Activated T-cell treated with anti-CD3 and anti-CD28 coated beads, Interleukin-2, amount 50 U/mL, for 24 hours (primary cell): ENCODE measurements around the gene TRAPPC5.

ENCODE experiments used
- DNase-seq: peaks from one replicate; pipeline ENCODE4 v3.0.0-alpha.2; 2020
- H3K27ac Mint-ChIP-seq: 2 replicates; pipeline ENCODE4 v1.8.0; 2020; ENCODE audit warnings: mild to moderate bottlenecking, mixed read lengths
- H3K27me3 Mint-ChIP-seq: 2 replicates; pipeline ENCODE4 v1.8.0; 2020; ENCODE audit warnings: mixed read lengths
- H3K36me3 Mint-ChIP-seq: 2 replicates; pipeline ENCODE4 v1.8.0; 2020; ENCODE audit warnings: low read depth, mixed read lengths
- H3K4me1 Mint-ChIP-seq: 2 replicates; pipeline ENCODE4 v1.8.0; 2020; ENCODE audit warnings: low read depth, mixed read lengths
- H3K4me3 Mint-ChIP-seq: 2 replicates; pipeline ENCODE4 v1.8.0; 2020; ENCODE audit warnings: mild to moderate bottlenecking, moderate library complexity, mixed read lengths
- H3K9me3 Mint-ChIP-seq: 2 replicates; pipeline ENCODE4 v1.8.0; 2020; ENCODE audit warnings: mixed read lengths

TRAPPC5 gene

GRCh38 chr19:7678971-7679751, 1.5 kb upstream of the TRAPPC5 start:
- DNase-seq: peak; percentile 71
- Mint-ChIP-seq H3K4me1 (peaks cover 64% of the 10 kb centered on the region), H3K27ac (peak overlapping the region; percentile 96), H3K36me3 (peaks cover 25% of the 10 kb centered on the region), H3K27me3 (peaks cover 37% of the 10 kb centered on the region), H3K9me3 (no peaks in the 10 kb centered on the region), H3K4me3 (peak overlapping the region; percentile 89)

GRCh38 chr19:7679771-7680605, 645 bp upstream of the TRAPPC5 start:
- Mint-ChIP-seq H3K9me3 (no peaks in the 10 kb centered on the region), H3K4me3 (peak overlapping the region; percentile 89), H3K4me1 (peaks cover 59% of the 10 kb centered on the region), H3K36me3 (peaks cover 25% of the 10 kb centered on the region), H3K27me3 (peaks cover 31% of the 10 kb centered on the region), H3K27ac (peak overlapping the region; percentile 96)
- DNase-seq: no peak

DNA sequence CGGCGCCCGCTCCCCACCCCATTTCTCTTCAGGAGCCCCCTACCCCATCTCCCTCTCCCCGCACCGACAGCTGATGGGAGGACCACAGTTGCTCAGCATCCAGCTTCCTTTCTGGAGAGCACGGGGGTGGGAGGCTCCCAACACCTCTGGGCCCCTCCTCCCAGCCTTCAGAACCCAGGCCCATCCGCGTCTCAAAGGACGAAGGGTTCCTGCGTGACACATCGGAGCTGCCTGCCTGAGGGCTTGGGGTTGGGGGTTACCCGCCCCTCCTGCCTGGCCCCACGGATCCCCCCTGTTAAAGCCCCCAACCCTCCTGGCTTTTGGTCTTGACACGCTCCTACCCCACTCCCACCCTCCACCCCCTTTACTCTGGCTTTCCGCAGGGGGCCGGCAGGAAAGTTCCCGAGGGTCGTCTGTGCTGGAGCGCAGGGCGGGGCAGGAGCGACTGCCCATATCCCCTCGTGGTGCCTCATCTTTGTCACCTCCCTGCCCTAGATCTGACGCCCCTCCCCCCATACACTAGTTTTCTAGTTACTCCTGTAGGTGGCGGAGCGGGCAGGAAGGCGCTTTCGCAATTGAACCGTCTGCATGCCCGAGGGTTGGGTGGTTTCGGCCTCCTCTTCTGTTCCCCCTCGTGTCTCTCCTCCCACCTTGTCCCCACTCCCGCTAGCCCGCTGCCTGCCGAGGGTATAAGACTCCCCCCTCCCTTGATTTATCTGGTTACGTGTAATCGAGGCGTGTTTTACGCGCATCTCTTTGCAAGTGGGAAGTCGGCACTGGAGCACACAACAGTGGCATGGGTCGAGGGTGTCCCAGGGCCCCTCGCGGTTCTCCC, 924 bp downstream of the TRAPPC5 start:
- H3K4me1 Mint-ChIP-seq: peaks cover 53% of the 10 kb centered on the region
- peaks cover 28% of the 10 kb centered on the region for H3K36me3 Mint-ChIP-seq
- peaks cover 22% of the 10 kb centered on the region for H3K27me3 Mint-ChIP-seq
- no peaks in the 10 kb centered on the region for H3K9me3 Mint-ChIP-seq
- peak overlapping the region; percentile 89 for H3K4me3 Mint-ChIP-seq
- peak overlapping the region; percentile 96 for H3K27ac Mint-ChIP-seq
- peak; percentile 84 for DNase-seq

DNA sequence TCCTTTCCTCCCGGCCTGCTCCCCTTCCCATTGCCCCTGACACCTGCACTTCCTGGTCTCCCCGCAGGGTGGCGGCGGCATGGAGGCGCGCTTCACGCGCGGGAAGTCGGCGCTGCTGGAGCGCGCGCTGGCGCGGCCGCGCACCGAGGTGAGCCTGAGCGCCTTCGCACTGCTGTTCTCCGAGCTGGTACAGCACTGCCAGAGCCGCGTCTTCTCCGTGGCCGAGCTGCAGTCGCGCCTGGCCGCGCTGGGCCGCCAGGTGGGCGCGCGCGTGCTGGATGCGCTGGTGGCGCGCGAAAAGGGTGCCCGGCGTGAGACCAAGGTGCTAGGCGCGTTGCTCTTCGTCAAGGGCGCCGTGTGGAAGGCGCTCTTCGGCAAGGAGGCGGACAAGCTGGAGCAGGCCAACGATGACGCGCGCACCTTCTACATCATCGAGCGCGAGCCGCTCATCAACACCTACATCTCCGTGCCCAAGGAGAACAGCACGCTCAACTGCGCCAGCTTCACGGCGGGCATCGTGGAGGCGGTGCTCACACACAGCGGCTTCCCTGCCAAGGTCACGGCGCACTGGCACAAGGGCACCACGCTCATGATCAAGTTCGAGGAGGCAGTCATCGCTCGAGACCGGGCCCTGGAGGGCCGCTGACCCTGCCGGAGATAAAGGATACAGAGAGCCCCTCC, 1.7 kb downstream of the TRAPPC5 start:
- no peak for DNase-seq
- Mint-ChIP-seq H3K27me3 (peaks cover 15% of the 10 kb centered on the region), H3K4me3 (peak overlapping the region; percentile 89), H3K4me1 (peaks cover 47% of the 10 kb centered on the region), H3K9me3 (no peaks in the 10 kb centered on the region), H3K27ac (no peak overlapping the region), H3K36me3 (peaks cover 28% of the 10 kb centered on the region)

GRCh38 chr19:7685546-7686445, 5.2 kb downstream of the TRAPPC5 start:
- Mint-ChIP-seq H3K4me3 (no peak overlapping the region), H3K4me1 (peaks cover 19% of the 10 kb centered on the region), H3K27ac (no peak overlapping the region), H3K36me3 (peaks cover 28% of the 10 kb centered on the region), H3K9me3 (no peaks in the 10 kb centered on the region), H3K27me3 (peaks cover 4% of the 10 kb centered on the region)
- DNase-seq: no peak

DNA sequence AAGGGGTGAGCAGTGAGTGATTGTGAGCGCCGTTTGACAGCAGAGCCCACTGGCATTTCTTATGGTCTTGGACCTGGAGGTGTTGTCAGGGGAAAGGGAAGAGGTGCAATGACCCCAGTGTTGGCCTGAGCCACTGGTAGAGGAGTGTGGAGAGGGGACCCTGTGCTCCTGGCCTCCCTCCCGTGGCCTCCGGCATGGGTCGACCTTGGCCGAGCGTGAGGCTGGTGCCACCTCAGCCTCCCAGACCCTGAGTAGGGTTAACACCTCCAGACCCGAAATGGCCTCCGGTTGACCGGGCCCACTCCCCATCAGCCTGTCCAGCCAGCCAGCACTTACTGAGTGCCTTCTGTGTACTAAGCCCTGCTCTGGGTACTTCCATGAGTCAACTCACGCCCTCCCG, 6.5 kb downstream of the TRAPPC5 start:
- Mint-ChIP-seq H3K27ac (no peak overlapping the region), H3K27me3 (peaks cover 4% of the 10 kb centered on the region), H3K4me3 (no peak overlapping the region), H3K36me3 (peaks cover 20% of the 10 kb centered on the region), H3K9me3 (no peaks in the 10 kb centered on the region), H3K4me1 (peaks cover 9% of the 10 kb centered on the region)
- DNase-seq: no peak

DNA sequence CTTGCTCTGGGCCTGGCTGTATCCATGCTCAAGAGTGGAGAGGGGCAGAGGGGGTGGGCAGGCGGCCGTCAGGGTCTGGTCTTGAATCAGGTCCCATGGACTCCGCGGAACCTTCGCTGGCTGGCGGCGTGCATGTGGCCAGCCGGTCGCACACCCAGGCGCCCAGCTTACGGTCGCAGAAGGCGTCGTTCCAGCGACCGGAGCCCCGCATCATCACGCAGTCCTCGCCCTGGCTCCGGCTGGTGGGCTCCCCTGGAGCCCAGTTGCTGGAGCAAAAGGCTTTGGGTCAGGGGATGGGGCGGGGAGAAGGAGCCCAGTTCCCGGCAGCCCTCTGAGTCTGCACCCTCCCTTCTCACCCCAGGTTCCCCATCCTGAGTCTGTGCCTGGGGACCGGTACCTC, 8.5 kb downstream of the TRAPPC5 start:
- Mint-ChIP-seq H3K27ac (no peak overlapping the region), H3K36me3 (peaks cover 3% of the 10 kb centered on the region), H3K27me3 (peaks cover 6% of the 10 kb centered on the region), H3K4me3 (no peak overlapping the region), H3K9me3 (no peaks in the 10 kb centered on the region), H3K4me1 (peaks cover 2% of the 10 kb centered on the region)
- no peak for DNase-seq

DNA sequence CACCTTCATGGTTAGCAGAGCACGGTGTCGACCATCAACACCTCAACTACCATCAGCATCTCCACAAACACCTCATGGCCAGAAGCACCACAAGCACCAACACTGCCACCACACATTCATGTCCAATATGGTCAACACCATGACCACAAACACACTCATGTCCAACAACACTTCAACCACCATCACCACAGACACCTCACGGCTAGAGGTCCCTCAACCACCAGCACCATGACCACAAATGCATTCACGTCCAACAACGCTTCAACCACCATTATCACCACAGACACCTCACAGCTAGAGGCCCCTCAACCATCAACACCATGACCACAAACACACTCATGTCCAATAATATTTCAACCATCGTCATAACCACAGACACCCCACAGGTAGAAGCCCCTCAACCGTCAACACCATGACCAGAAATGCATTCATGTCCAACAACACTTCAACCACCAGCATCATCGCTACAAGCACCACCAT, 10.2 kb downstream of the TRAPPC5 start:
- no peak for DNase-seq
- no peak overlapping the region for H3K4me3 Mint-ChIP-seq
- H3K9me3 Mint-ChIP-seq: no peaks in the 10 kb centered on the region
- H3K4me1 Mint-ChIP-seq: peaks cover 2% of the 10 kb centered on the region
- H3K27ac Mint-ChIP-seq: no peak overlapping the region
- peaks cover 14% of the 10 kb centered on the region for H3K27me3 Mint-ChIP-seq
- H3K36me3 Mint-ChIP-seq: no peaks in the 10 kb centered on the region

GRCh38 chr19:7691497-7691896, 10.9 kb downstream of the TRAPPC5 start:
- Mint-ChIP-seq H3K27me3 (peaks cover 16% of the 10 kb centered on the region), H3K4me3 (no peak overlapping the region), H3K27ac (no peak overlapping the region), H3K9me3 (no peaks in the 10 kb centered on the region), H3K4me1 (no peaks in the 10 kb centered on the region), H3K36me3 (no peaks in the 10 kb centered on the region)
- no peak for DNase-seq

- H3K27me3 Mint-ChIP-seq: peaks cover 27% of the 10 kb centered on the region
- no peak for DNase-seq
- H3K36me3 Mint-ChIP-seq: no peaks in the 10 kb centered on the region
- H3K4me3 Mint-ChIP-seq: no peak overlapping the region
- no peaks in the 10 kb centered on the region for H3K4me1 Mint-ChIP-seq
- H3K9me3 Mint-ChIP-seq: no peaks in the 10 kb centered on the region
- no peak overlapping the region for H3K27ac Mint-ChIP-seq
Observed at GRCh38 chr19:7692417-7693088, 11.9 kb downstream of the TRAPPC5 start.

GRCh38 chr19:7694499-7694898, 13.9 kb downstream of the TRAPPC5 start:
- Mint-ChIP-seq H3K4me3 (no peak overlapping the region), H3K4me1 (peaks cover 14% of the 10 kb centered on the region), H3K9me3 (no peaks in the 10 kb centered on the region), H3K27me3 (peaks cover 45% of the 10 kb centered on the region), H3K36me3 (no peaks in the 10 kb centered on the region), H3K27ac (no peak overlapping the region)
- no peak for DNase-seq

- Mint-ChIP-seq H3K36me3 (no peaks in the 10 kb centered on the region), H3K4me1 (peaks cover 25% of the 10 kb centered on the region), H3K27ac (no peak overlapping the region), H3K4me3 (no peak overlapping the region), H3K27me3 (peaks cover 47% of the 10 kb centered on the region), H3K9me3 (no peaks in the 10 kb centered on the region)
- no peak for DNase-seq
Observed at GRCh38 chr19:7697721-7698287, 17.2 kb downstream of the TRAPPC5 start.
